LNCaP clone FGC (cell line): Measurements from ENCODE around the gene ECM2.

ENCODE experiments used
- DNase-seq: peaks from one replicate; pipeline ENCODE4 v3.0.0-alpha.2; 2011; ENCODE audit warnings: low read depth
- H3K4me3 ChIP-seq: 2 replicates; pipeline ENCODE4 v1.5.1; 2011; ENCODE audit warnings: mild to moderate bottlenecking, low read depth, low read length, control low read depth
- TF ChIP-seq, protein P1 (sequence below): IDR thresholded peaks from 2 replicates; pipeline ENCODE4 v1.5.1; 2012; ENCODE audit warnings: mild to moderate bottlenecking; ENCODE audit not compliant: control insufficient read depth, insufficient read depth; ENCODE audit errors: extremely low read depth

Gene ECM2

DNA sequence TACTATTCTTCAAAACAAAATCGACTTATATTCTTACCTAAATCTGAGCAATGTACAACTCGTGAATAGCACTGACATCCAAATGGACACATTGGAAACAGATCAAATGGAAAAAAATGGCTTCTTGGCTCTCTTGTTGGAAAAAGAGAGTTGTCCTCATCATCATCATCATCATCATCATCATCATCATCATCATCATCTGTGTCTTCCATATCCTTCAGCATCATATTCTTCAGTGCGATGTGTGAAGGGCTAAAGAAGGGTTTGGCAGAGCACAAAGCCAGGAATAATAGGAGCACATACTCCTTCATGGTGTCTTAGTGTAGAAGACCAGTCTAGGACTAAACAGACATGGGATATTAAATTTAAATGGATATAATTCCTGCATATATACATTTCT is 61.2 kb downstream of the ECM2 start:
- no peak overlapping the region for H3K4me3 ChIP-seq
- TF ChIP-seq, protein P1, sequence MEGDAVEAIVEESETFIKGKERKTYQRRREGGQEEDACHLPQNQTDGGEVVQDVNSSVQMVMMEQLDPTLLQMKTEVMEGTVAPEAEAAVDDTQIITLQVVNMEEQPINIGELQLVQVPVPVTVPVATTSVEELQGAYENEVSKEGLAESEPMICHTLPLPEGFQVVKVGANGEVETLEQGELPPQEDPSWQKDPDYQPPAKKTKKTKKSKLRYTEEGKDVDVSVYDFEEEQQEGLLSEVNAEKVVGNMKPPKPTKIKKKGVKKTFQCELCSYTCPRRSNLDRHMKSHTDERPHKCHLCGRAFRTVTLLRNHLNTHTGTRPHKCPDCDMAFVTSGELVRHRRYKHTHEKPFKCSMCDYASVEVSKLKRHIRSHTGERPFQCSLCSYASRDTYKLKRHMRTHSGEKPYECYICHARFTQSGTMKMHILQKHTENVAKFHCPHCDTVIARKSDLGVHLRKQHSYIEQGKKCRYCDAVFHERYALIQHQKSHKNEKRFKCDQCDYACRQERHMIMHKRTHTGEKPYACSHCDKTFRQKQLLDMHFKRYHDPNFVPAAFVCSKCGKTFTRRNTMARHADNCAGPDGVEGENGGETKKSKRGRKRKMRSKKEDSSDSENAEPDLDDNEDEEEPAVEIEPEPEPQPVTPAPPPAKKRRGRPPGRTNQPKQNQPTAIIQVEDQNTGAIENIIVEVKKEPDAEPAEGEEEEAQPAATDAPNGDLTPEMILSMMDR = no peak
- no peak for DNase-seq

DNA sequence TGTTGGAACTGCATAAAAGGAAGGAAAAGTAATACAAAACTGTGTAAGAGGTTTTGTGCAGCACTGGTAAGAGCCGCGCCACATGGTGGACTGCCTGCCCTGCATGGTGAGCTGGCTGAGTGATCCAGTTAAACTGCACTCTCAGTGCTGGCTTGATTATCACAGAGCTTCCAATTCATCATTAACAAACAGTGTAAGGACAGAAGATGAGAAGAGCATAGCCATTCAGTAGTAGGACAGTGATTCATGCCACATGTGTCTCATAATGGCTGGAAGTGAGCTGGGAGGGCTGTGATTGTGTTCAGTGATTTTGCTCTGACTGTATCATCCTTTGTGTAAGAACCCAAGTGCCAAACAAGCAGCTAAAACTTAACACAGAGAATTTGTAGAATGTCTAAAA is 67.6 kb downstream of the ECM2 start:
- TF ChIP-seq, protein P1 = no peak
- no peak overlapping the region for H3K4me3 ChIP-seq
- no peak for DNase-seq

DNA sequence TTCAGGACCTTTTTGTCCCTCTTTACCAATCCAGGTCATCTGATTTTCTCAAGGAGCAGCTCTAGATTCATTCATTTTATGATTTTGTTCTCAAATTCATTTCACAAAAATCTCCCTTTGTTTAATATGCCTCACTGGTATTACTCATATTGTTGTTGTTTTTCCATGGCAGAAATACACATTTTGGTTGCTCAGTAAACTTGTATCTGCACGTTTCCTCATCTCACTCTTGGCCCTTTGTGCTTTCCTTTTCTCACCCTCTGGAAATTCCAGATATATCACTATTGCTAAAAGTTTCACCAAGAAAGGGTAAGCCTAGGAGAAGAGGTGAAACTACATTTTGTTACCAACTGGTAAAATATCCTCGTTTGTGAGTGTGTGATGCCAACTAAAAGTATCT is 68.3 kb downstream of the ECM2 start:
- no peak overlapping the region for H3K4me3 ChIP-seq
- TF ChIP-seq, protein P1 = no peak
- DNase-seq = no peak

DNA sequence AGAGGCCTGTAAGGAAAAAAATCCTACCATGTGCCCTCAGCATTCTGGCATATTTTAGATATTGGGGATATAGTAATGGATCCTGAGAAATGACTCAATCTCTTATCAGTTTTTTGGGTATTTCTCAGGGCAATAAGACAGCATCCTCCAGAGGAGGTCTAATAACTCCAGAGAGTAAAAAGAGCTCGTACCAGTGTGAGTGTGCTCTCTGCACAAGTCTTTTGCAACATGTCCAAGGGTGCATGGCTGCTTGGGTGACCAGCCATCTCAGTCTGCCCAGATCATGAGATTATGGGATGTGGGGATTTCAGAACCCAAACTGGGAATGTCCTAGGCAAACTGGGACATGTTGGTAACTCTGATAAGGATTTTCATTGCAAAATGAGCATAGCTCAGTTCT is 68.7 kb downstream of the ECM2 start:
- no peak overlapping the region for H3K4me3 ChIP-seq
- TF ChIP-seq, protein P1 = no peak
- no peak for DNase-seq

DNA sequence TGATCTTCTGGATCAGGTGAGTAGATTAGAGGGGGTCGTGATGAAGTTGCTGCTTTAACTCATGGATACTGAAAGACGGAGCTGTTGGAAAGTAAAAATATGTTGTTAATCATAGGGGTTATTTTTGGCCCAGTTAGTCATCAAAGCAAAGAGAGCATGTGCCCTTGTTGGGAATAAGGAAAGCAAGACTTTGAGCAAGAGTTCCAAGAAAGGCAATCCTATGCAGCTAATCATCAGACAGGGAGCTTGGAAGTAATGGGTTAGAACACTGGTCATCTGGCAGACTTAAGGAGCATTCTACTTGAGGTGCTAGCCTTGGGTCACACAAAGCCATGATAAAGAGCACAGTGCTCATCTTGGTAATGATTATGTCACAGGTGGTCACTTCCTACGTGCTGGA is 71.8 kb downstream of the ECM2 start:
- DNase-seq = no peak
- no peak overlapping the region for H3K4me3 ChIP-seq
- TF ChIP-seq, protein P1 = no peak

DNA sequence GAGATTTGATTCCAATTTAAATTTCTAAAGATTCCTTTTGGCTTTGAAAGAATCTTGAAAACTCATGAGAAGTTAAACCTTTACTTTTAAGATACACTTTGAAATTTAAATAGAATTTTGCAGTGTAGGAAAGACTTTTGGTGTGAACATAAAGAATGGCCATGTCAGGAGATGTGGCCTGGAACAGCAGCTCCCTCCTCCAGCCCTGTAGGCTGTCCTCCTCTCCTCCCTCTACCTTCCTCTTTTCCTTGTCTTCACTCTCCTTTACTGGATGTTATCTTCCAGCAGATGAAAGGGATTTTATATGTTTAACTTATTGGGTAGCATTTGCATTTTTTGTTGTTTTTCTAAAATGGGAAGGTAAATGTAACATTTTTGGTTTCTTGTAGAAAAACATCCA is 72.4 kb downstream of the ECM2 start:
- H3K4me3 ChIP-seq = no peak overlapping the region
- TF ChIP-seq, protein P1 = no peak
- DNase-seq = no peak

DNA sequence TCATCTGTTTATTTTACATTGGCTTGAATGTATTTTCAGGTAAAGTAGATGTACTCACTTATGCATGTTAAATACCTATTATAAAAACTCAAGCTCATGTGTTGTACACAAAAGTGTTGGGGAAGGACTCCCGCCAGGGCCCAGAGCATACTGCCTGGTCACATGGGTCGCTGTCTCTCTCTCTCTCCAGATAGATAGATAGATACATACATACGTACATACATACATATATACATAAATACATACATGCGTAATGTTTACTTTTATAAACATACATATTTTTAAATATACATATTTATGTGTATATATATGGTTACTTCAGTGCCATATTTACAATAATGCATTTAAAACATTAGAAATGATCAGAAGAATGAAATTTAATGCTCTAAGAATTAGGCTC is 78.2 kb downstream of the ECM2 start:
- TF ChIP-seq, protein P1 = no peak
- no peak for DNase-seq
- no peak overlapping the region for H3K4me3 ChIP-seq
